ENCODE data around the gene NOXO1.

The NOXO1 gene

GRCh38 chr16:2005646-2006045 lies 24.4 kb upstream of the NOXO1 start:
- Mint-ChIP-seq H3K4me3 (no peak overlapping the region), H3K27ac (no peak overlapping the region), H3K9me3 (no peaks in the 10 kb centered on the region), H3K27me3 (ENCODE audit: low read depth) (no peaks in the 10 kb centered on the region), H3K36me3 (ENCODE audit: low read depth) (peaks cover 17% of the 10 kb centered on the region), H3K4me1 (ENCODE audit: low read depth) (peaks cover 26% of the 10 kb centered on the region)

DNA sequence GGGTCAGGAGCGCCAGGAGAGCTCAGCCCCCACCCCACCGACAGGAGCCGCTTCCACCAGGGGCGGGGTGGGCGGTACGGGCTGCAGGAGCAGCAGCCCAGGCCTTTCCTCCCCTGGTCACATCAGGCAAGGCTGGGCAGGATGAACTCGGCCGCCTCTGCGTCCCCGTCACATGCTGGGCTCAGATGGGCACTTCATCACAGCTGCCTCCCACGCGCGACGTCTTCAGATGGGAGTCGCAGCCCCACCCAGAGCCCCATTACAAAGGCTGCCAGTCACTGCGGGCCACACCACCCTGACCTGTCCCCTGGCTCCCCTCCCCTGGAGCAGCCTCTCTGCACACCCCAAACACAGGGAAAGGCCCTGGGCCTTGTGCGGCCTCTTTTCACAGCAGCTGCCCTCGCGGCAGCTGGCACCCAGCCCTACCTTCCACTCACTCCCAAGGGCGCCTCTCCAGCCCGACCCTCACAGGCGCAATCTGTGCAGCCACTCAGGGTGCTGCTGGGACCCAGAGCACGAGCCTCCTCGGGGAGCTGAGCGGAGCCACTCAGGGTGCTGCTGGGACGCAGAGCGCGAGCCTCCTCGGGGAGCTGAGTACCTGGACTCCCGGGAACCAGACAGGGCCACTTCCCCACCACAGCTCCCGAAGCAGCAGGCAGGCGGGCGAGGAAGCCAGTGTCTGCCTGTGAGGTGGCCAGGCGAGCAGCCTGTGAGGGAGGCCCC lies 23.7 kb upstream of the NOXO1 start:
- Mint-ChIP-seq H3K36me3 (ENCODE audit: low read depth) (peaks cover 15% of the 10 kb centered on the region), H3K4me1 (ENCODE audit: low read depth) (peaks cover 22% of the 10 kb centered on the region), H3K4me3 (no peak overlapping the region), H3K9me3 (no peaks in the 10 kb centered on the region), H3K27me3 (ENCODE audit: low read depth) (no peaks in the 10 kb centered on the region), H3K27ac (no peak overlapping the region)

DNA sequence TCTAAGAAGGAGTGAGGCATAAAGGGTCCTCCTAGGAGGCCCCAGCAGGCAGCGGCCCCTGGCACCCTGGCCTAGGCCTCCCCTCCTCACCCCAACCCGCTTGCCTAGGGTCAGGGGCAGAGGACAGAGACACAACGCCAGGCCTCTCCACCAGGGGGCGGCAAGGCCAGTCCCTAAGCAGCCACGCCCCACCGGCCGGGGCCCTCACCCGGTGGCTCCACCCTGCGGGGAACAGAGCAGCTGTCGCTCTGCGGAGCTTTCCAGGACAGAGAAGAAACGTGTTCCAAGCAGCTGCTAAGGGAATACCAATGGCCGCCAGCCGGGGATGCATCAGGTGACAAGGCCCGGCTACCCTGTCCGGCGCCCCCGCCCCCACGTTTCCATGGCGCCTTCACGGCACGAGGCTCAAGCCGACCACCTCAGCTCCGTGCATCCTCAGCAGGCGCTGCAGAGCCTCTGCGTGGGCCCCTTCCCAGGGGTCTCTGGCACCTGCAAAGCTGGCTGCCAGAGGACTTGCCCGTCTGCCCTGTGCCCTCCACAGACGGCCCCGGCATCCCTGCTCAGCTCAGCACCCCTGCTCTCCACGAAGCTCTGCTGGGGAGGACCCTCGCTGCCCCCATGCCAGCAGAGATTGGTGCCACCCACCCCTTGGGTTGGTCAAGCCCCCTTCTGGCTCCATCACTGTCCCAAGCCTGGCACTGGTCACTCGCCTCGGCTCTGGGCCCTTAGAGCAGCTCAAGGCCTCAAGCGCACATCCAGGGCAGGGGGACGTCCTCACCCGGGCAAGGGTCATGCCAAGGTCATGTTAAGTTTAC lies 22.8 kb upstream of the NOXO1 start:
- Mint-ChIP-seq H3K9me3 (no peaks in the 10 kb centered on the region), H3K4me1 (ENCODE audit: low read depth) (peaks cover 22% of the 10 kb centered on the region), H3K27me3 (ENCODE audit: low read depth) (no peaks in the 10 kb centered on the region), H3K36me3 (ENCODE audit: low read depth) (peaks cover 15% of the 10 kb centered on the region), H3K4me3 (no peak overlapping the region), H3K27ac (no peak overlapping the region)

DNA sequence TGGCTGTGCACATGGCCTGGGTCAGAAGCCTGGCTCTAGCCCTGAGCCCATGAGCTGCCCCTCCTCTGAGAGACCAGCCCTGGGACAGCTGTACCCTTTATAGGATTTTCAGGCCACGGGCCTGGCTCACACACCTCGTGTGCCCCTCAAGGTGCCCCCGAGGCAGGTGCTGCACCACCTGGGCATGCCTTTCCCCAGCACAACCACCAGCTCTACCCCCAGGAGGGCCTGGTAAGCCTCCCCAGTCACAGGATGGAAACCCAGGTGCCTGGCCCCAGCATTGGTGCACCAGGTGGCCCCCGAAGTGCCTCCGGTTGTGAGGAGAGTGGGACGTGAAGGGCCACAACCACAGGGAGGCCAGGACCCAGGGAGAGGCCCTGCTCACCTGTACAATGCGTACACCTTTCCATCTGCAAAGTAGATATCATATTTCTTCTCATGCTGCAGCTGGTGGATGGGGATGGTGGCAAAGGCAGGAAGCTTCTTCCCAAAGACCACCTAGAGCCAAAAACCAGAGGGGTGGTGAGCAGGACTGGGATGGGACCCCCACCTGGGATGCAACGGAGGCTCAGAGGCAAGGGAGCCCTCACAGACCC lies 22.1 kb upstream of the NOXO1 start:
- H3K4me3 Mint-ChIP-seq, result no peak overlapping the region
- H3K27ac Mint-ChIP-seq, result no peak overlapping the region
- H3K36me3 Mint-ChIP-seq (ENCODE audit: low read depth), result peaks cover 10% of the 10 kb centered on the region
- no peaks in the 10 kb centered on the region for H3K27me3 Mint-ChIP-seq (ENCODE audit: low read depth)
- H3K9me3 Mint-ChIP-seq, result no peaks in the 10 kb centered on the region
- H3K4me1 Mint-ChIP-seq (ENCODE audit: low read depth), result peaks cover 17% of the 10 kb centered on the region

GRCh38 chr16:2002406-2003230 lies 21.3 kb upstream of the NOXO1 start:
- Mint-ChIP-seq H3K4me3 (no peak overlapping the region), H3K27me3 (ENCODE audit: low read depth) (no peaks in the 10 kb centered on the region), H3K36me3 (ENCODE audit: low read depth) (peaks cover 8% of the 10 kb centered on the region), H3K4me1 (ENCODE audit: low read depth) (peaks cover 9% of the 10 kb centered on the region), H3K27ac (no peak overlapping the region), H3K9me3 (no peaks in the 10 kb centered on the region)

DNA sequence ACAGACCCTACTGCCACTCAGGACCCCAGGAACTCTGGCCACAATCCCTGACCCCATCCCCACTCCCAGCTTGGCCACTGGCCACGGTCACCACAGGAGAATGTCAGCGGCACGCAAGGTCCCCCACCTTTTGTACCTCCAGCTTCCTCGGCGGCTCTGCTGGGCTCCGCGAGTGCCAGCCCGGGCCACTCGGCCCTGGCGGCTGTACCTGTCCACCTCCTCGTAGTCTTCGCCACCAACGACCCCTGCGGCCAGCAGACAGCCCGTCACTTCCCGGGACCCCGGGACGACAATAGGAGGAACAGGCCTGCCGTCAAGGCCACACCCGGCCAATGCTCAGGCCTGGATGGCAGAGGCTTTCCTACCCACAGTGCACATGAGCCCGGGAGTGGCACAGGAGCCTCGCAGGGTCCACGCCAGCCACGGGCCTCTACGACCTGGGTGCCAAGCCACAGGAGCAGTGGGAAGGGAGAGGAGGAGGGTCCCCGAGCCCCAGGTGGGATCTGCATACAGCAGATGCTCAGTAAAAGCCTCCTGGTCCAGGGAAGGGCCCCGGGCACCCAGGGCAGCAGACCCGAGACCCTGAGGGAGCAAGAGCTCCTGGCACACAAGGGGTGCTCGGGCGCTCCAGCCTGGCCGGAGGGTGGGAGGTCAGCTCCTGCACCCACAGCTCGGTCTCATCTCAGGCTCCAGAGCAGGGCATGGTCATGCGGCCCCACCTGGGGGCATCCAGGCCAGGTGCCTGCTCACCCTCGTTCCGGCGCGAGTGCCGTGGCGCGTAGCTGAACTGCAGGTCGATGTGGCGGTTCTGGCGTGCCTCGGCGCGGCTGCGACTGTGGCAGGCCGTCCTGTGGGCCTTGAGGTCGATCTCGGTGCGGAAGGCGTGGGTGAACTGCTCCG lies 20.4 kb upstream of the NOXO1 start:
- H3K27me3 Mint-ChIP-seq (ENCODE audit: low read depth), result no peaks in the 10 kb centered on the region
- H3K36me3 Mint-ChIP-seq (ENCODE audit: low read depth), result peaks cover 8% of the 10 kb centered on the region
- no peak overlapping the region for H3K4me3 Mint-ChIP-seq
- no peak overlapping the region for H3K27ac Mint-ChIP-seq
- H3K9me3 Mint-ChIP-seq, result no peaks in the 10 kb centered on the region
- peaks cover 4% of the 10 kb centered on the region for H3K4me1 Mint-ChIP-seq (ENCODE audit: low read depth)

DNA sequence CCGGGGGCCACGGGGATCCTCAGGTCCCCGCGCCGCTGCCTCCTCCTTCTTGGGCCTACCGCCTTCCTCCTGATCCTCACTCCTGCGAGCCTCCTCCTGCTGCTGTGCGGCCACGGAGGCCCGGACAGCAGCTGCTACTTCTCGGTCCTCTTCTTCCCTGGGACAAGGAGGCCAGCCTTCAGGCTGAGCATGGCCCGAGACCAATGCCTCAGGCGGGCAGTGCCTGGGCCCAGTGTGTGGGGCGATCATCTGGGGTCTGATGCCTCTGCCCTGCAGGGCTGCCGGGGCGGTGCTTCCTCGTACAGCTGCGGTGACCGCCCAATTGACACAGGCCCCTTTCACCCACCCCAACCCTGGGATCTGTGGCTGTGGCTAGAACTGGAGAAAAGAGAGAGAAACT lies 19.8 kb upstream of the NOXO1 start:
- Mint-ChIP-seq H3K27me3 (ENCODE audit: low read depth) (no peaks in the 10 kb centered on the region), H3K9me3 (no peaks in the 10 kb centered on the region), H3K4me1 (ENCODE audit: low read depth) (peaks cover 4% of the 10 kb centered on the region), H3K4me3 (no peak overlapping the region), H3K36me3 (ENCODE audit: low read depth) (peaks cover 8% of the 10 kb centered on the region), H3K27ac (peak overlapping the region; percentile 45)

- Mint-ChIP-seq H3K27ac (no peak overlapping the region), H3K9me3 (no peaks in the 10 kb centered on the region), H3K4me3 (no peak overlapping the region), H3K27me3 (ENCODE audit: low read depth) (no peaks in the 10 kb centered on the region), H3K36me3 (ENCODE audit: low read depth) (peaks cover 13% of the 10 kb centered on the region), H3K4me1 (ENCODE audit: low read depth) (peaks cover 3% of the 10 kb centered on the region)
Observed at GRCh38 chr16:1999866-2000514, 18.7 kb upstream of the NOXO1 start.

DNA sequence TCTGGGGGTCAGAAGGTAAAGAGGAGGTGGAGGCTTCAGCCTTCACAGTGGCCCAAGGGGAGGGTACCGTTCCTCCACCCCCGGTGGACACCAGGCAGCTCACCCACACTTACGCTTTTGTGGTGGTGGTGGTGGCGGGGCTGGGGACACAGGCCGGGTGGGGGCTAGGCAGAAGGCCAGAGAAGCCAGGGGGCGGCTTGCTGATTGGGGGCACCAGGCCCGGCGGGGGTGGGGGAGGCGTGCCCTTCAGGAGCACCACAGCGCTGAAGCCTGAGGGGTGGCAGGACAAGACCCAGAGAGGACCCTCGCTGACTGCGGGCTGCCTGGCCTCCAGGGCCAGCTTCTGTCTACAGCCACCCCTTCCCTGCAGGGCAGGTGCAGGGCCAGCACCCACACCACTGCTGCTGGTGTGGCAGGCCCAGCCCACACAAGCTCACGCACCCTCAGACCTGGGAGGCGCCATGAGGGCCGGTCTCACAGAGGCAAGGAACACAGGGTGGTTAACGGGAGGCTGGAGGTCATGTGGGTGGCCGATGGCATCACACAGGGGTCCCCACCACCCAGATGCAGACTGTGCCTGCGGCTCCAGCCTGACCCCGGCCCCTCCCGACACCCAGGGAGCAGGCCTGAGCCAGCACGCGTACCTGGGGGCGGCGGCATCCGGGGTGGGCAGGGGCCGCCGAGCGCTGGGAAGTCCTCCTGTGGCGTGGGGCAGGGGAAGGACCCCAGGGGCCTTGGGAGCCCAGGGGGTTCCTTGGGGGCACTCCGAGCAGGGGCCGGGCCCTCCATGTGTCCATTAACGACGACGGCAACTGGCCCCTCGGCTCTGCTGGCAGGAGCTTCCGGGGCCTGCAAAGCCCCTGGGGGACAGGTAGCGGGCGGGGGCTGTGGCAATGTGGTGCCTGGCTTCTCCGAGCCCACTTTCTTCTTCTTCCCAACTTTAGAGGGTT lies 17.9 kb upstream of the NOXO1 start:
- H3K4me3 Mint-ChIP-seq, result no peak overlapping the region
- H3K9me3 Mint-ChIP-seq, result no peaks in the 10 kb centered on the region
- H3K27me3 Mint-ChIP-seq (ENCODE audit: low read depth), result no peaks in the 10 kb centered on the region
- H3K4me1 Mint-ChIP-seq (ENCODE audit: low read depth), result peaks cover 3% of the 10 kb centered on the region
- H3K36me3 Mint-ChIP-seq (ENCODE audit: low read depth), result peaks cover 13% of the 10 kb centered on the region
- no peak overlapping the region for H3K27ac Mint-ChIP-seq

DNA sequence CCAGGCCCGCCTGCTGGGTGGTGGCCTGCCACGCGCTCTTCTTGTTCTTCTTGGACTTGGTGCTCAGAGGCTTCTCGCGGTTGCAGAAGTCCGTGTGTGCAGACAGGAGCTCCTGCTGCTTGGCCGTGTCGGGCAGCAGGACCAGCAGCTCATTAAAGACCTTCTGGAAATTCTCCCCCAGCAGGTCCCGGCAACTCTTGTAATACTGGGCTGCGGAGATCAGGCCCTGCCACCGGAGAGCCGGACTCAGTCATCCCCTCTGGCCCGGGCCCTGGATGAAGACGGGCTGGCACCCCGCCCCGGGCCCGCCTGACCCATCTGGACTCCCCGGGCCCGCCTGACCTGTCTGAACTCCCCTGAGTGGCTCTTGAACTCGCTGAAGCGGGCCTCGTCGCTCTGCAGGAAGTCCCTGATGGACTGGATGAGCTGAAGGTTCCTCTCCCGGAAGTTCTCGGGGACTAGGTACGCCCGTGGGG lies 17.1 kb upstream of the NOXO1 start:
- H3K27ac Mint-ChIP-seq, result peak overlapping the region; percentile 55
- H3K36me3 Mint-ChIP-seq (ENCODE audit: low read depth), result peaks cover 14% of the 10 kb centered on the region
- H3K4me1 Mint-ChIP-seq (ENCODE audit: low read depth), result peaks cover 7% of the 10 kb centered on the region

GRCh38 chr16:1997494-1998359 lies 16.5 kb upstream of the NOXO1 start:
- H3K27ac Mint-ChIP-seq, result no peak overlapping the region
- peaks cover 14% of the 10 kb centered on the region for H3K36me3 Mint-ChIP-seq (ENCODE audit: low read depth)
- no peaks in the 10 kb centered on the region for H3K27me3 Mint-ChIP-seq (ENCODE audit: low read depth)
- H3K4me3 Mint-ChIP-seq, result no peak overlapping the region
- no peaks in the 10 kb centered on the region for H3K9me3 Mint-ChIP-seq
- H3K4me1 Mint-ChIP-seq (ENCODE audit: low read depth), result peaks cover 8% of the 10 kb centered on the region

More for the DNA sequence above, 17.1 kb upstream of the NOXO1 start:
- Mint-ChIP-seq H3K9me3 (no peaks in the 10 kb centered on the region), H3K4me3 (no peak overlapping the region), H3K27me3 (ENCODE audit: low read depth) (no peaks in the 10 kb centered on the region)

All from T-helper 1 cell treated with Interleukin-12 subunit alpha and Interleukin-12 subunit beta and Interleukin-4 antibody, amounts not matched to agents 30 μg/mL and 1 μg/mL, for 36 hours (primary cell).